ENCODE results near the gene JTB. TPM values are rescaled to one million over a fixed set of nuclear protein-coding genes. Genes with fewer than 3 reads are reported as not detected.

JTB gene
- total RNA-seq, 1 experiment from 2014 or later: 115 TPM

DNA sequence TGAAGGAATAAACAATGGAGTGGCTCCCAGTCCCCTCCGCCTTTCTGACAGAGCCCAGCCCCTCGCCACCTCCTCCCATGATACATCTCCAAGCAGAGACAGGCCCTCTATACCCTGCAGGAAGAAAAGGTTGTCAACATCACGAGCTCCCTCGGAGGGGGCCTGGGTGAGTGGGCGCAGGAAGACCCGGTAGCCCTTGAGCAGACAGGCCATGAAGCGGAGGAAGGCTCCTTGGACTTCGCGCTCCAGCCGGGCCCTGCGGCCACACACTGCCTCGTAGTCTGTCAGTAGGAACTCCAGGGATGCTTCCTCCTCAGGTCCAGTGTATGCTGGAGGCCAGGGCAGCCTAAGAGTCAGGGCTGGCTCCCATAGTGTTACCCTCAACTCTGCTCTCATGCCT lies 38.0 kb downstream of the JTB start:
- no peak for DNase-seq
- TF ChIP-seq CTCF (IDR thresholded peaks at IDR 0.05; ENCODE audit: unreplicated experiment): no peak
- Mint-ChIP-seq H3K36me3 (ENCODE audit: insufficient read depth, unreplicated experiment) (peaks cover 60% of the 10 kb centered on the region), H3K4me1 (ENCODE audit: low read depth, unreplicated experiment) (peaks cover 4% of the 10 kb centered on the region), H3K27me3 (ENCODE audit: unreplicated experiment) (no peaks in the 10 kb centered on the region), H3K4me3 (ENCODE audit: low read depth, unreplicated experiment) (no peak overlapping the region), H3K27ac (ENCODE audit: unreplicated experiment) (no peak overlapping the region), H3K9me3 (ENCODE audit: low read depth, unreplicated experiment) (no peaks in the 10 kb centered on the region)
- CTCF ChIA-PET: no interaction called here
- intact Hi-C loops (cut with micrococcal nuclease; ENCODE audit: unreplicated experiment): no loop called here
- BruUV-seq (replicated peaks): no TSS peak

DNA sequence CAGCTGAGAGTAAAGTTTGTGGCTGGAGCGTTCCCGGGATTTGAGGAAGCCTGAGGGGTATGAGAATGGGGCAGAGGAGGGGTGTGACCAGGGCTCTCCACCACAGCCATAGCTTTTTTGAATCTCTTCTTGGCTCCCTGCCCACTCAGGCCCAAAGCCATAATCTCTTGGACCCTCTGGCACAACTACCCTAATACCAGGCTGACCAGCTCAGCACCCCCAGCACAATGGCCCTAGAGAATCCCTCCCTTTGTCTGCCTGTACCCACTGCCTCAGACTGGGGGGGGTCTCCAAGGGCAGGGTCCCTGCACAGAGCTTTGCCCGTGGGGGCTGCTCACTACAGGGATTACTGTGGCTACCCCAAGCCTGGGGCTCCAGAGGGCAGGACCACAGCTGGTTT lies 38.5 kb downstream of the JTB start:
- BruUV-seq (replicated peaks): no TSS peak
- Mint-ChIP-seq H3K9me3 (ENCODE audit: low read depth, unreplicated experiment) (no peaks in the 10 kb centered on the region), H3K4me1 (ENCODE audit: low read depth, unreplicated experiment) (no peaks in the 10 kb centered on the region), H3K27ac (ENCODE audit: unreplicated experiment) (no peak overlapping the region), H3K36me3 (ENCODE audit: insufficient read depth, unreplicated experiment) (peaks cover 60% of the 10 kb centered on the region), H3K27me3 (ENCODE audit: unreplicated experiment) (no peaks in the 10 kb centered on the region), H3K4me3 (ENCODE audit: low read depth, unreplicated experiment) (no peak overlapping the region)
- intact Hi-C loops (cut with micrococcal nuclease; ENCODE audit: unreplicated experiment): no loop called here
- DNase-seq: no peak
- TF ChIP-seq CTCF (IDR thresholded peaks at IDR 0.05; ENCODE audit: unreplicated experiment): no peak
- CTCF ChIA-PET: no interaction called here

- BruUV-seq (replicated peaks): no TSS peak
- CTCF ChIA-PET: no interaction called here
Observed at GRCh38 chr1:153937331-153937730, 40.1 kb downstream of the JTB start.

DNA sequence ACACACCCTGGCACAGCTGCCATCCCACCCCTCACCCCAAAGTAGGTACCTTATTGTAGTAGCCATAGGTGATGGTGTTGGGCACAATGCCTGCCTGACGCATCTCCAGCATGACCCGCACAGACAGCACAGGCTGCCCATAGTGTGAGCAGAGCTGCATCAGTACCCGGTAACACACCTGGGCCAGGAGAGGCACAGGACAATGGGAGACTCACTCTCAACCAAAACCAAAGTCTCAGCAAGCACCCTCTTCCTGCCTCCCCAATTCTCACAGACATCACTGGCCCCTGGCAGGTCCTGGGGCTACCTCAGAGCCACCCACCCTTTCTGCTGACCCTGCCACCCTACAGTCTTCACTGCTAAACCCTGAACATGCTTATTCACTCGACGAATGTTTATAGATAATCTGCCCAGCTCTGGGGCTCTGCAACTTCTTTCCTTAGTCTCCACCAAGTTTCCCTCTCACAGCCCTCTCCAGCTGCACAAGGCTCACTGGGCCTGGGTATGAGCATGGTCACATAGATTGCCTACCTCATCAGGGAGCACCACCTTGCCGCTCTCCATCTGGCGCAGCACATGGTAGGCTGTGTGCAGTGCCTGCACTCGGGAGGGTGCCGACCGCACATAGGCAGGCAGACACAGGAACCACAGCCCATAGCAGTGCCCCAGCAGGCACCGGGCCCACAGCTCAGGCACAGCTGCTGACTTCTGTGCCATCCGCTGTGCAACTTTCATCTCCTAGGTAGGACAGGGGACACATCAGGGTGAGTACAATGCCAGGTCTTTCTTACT lies 41.3 kb downstream of the JTB start:
- Mint-ChIP-seq H3K36me3 (ENCODE audit: insufficient read depth, unreplicated experiment) (peaks cover 72% of the 10 kb centered on the region), H3K4me1 (ENCODE audit: low read depth, unreplicated experiment) (no peaks in the 10 kb centered on the region), H3K27ac (ENCODE audit: unreplicated experiment) (no peak overlapping the region), H3K9me3 (ENCODE audit: low read depth, unreplicated experiment) (no peaks in the 10 kb centered on the region), H3K27me3 (ENCODE audit: unreplicated experiment) (no peaks in the 10 kb centered on the region), H3K4me3 (ENCODE audit: low read depth, unreplicated experiment) (no peak overlapping the region)
- TF ChIP-seq CTCF (IDR thresholded peaks at IDR 0.05; ENCODE audit: unreplicated experiment): no peak
- BruUV-seq (replicated peaks): no TSS peak
- intact Hi-C loops (cut with micrococcal nuclease; ENCODE audit: unreplicated experiment): no loop called here
- CTCF ChIA-PET: no interaction called here
- DNase-seq: no peak

More at GRCh38 chr1:153937331-153937730, 40.1 kb downstream of the JTB start:
- Mint-ChIP-seq H3K27me3 (ENCODE audit: unreplicated experiment) (no peaks in the 10 kb centered on the region), H3K4me1 (ENCODE audit: low read depth, unreplicated experiment) (no peaks in the 10 kb centered on the region), H3K27ac (ENCODE audit: unreplicated experiment) (no peak overlapping the region), H3K9me3 (ENCODE audit: low read depth, unreplicated experiment) (no peaks in the 10 kb centered on the region), H3K4me3 (ENCODE audit: low read depth, unreplicated experiment) (no peak overlapping the region), H3K36me3 (ENCODE audit: insufficient read depth, unreplicated experiment) (peaks cover 65% of the 10 kb centered on the region)
- intact Hi-C loops (cut with micrococcal nuclease; ENCODE audit: unreplicated experiment): no loop called here
- TF ChIP-seq CTCF (IDR thresholded peaks at IDR 0.05; ENCODE audit: unreplicated experiment): no peak
- no peak for DNase-seq

All from Calu3 (cell line).